ENCODE results near the gene EYA2.
A peak's percentile ranks its signal among the peaks of the same experiment; 100 is the strongest.
"Not testable (repeated sequence)": the region's sequence is repeated elsewhere in the genome, so short reads cannot be mapped to it uniquely, and the experiment has no call there.

Gene EYA2

GRCh38 chr20:46865824-46866223 is 28.8 kb upstream of the EYA2 start:
- no peak overlapping the region for H3K9ac ChIP-seq (ENCODE audit: low read depth in 1 of 2, low read length in 2 of 2)
- no peaks in the 10 kb centered on the region for H3K27me3 ChIP-seq (ENCODE audit: control insufficient read depth in 2 of 2, insufficient read depth in 2 of 2, low read length in 2 of 2)
- no peaks in the 10 kb centered on the region for H3K36me3 ChIP-seq (ENCODE audit: control insufficient read depth in 2 of 2, insufficient read depth in 2 of 2, low read length in 2 of 2)
- no peak overlapping the region for H3K27ac ChIP-seq (ENCODE audit: low read depth in 2 of 2, low read length in 2 of 2)
- no peak overlapping the region for H3K4me3 ChIP-seq (ENCODE audit: low read length in 2 of 2)
- H3K9me3 ChIP-seq (ENCODE audit: control insufficient read depth in 2 of 2, low read length in 2 of 2), result peaks cover 5 to 6% of the 10 kb centered on the region in 2 donors
- H3K4me1 ChIP-seq (ENCODE audit: control insufficient read depth in 2 of 2, insufficient read depth in 2 of 2, low read length in 2 of 2), result no peaks in the 10 kb centered on the region

GRCh38 chr20:46870041-46870440 is 24.6 kb upstream of the EYA2 start:
- peaks cover 5 to 6% of the 10 kb centered on the region in 2 donors for H3K9me3 ChIP-seq (ENCODE audit: control insufficient read depth in 2 of 2, low read length in 2 of 2)
- H3K27me3 ChIP-seq (ENCODE audit: control insufficient read depth in 2 of 2, insufficient read depth in 2 of 2, low read length in 2 of 2), result no peaks in the 10 kb centered on the region
- no peak overlapping the region for H3K4me3 ChIP-seq (ENCODE audit: low read length in 2 of 2)
- no peaks in the 10 kb centered on the region for H3K36me3 ChIP-seq (ENCODE audit: control insufficient read depth in 2 of 2, insufficient read depth in 2 of 2, low read length in 2 of 2)
- H3K4me1 ChIP-seq (ENCODE audit: control insufficient read depth in 2 of 2, insufficient read depth in 2 of 2, low read length in 2 of 2), result no peaks in the 10 kb centered on the region
- H3K9ac ChIP-seq (ENCODE audit: low read depth in 1 of 2, low read length in 2 of 2), result no peak overlapping the region
- no peak overlapping the region for H3K27ac ChIP-seq (ENCODE audit: low read depth in 2 of 2, low read length in 2 of 2)

- no peaks in the 10 kb centered on the region for H3K27me3 ChIP-seq (ENCODE audit: control insufficient read depth in 2 of 2, insufficient read depth in 2 of 2, low read length in 2 of 2)
- peaks cover 5 to 6% of the 10 kb centered on the region in 2 donors for H3K9me3 ChIP-seq (ENCODE audit: control insufficient read depth in 2 of 2, low read length in 2 of 2)
- no peak overlapping the region for H3K27ac ChIP-seq (ENCODE audit: low read depth in 2 of 2, low read length in 2 of 2)
- H3K36me3 ChIP-seq (ENCODE audit: control insufficient read depth in 2 of 2, insufficient read depth in 2 of 2, low read length in 2 of 2), result no peaks in the 10 kb centered on the region
- peak overlapping the region in 1 of 2 donors; percentile 20 for H3K4me3 ChIP-seq (ENCODE audit: low read length in 2 of 2)
- no peaks in the 10 kb centered on the region for H3K4me1 ChIP-seq (ENCODE audit: control insufficient read depth in 2 of 2, insufficient read depth in 2 of 2, low read length in 2 of 2)
- no peak overlapping the region for H3K9ac ChIP-seq (ENCODE audit: low read depth in 1 of 2, low read length in 2 of 2)
Observed at GRCh38 chr20:46872328-46873211, 22.1 kb upstream of the EYA2 start.

- Histone ChIP-seq H3K4me3 (ENCODE audit: low read length in 2 of 2) (no peak overlapping the region), H3K36me3 (ENCODE audit: control insufficient read depth in 2 of 2, insufficient read depth in 2 of 2, low read length in 2 of 2) (no peaks in the 10 kb centered on the region), H3K4me1 (ENCODE audit: control insufficient read depth in 2 of 2, insufficient read depth in 2 of 2, low read length in 2 of 2) (no peaks in the 10 kb centered on the region), H3K27me3 (ENCODE audit: control insufficient read depth in 2 of 2, insufficient read depth in 2 of 2, low read length in 2 of 2) (no peaks in the 10 kb centered on the region), H3K9me3 (ENCODE audit: control insufficient read depth in 2 of 2, low read length in 2 of 2) (no peaks in the 10 kb centered on the region), H3K27ac (ENCODE audit: low read depth in 2 of 2, low read length in 2 of 2) (no peak overlapping the region), H3K9ac (ENCODE audit: low read depth in 1 of 2, low read length in 2 of 2) (no peak overlapping the region)
Observed at GRCh38 chr20:46875059-46875458, 19.6 kb upstream of the EYA2 start.

DNA sequence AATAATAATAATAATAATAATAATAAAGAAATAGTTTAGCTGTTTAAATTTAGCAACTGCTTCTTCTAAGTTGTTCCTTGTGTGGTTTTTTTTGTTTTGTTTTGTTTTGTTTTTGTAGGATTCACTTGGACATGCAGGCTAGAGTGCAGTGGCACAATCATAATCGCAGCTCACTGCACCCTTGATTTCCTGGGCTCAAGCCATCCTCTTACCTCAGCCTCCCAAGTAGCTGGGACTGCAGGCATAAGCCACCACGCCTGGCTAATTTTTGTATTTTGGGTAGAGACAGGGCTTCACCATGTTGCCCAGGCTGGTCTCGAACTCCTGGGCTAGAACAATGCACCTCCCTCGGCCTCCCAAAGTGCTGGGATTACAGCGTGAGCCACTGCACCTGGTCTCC is 15.3 kb upstream of the EYA2 start:
- no peak overlapping the region for H3K4me3 ChIP-seq (ENCODE audit: low read length in 2 of 2)
- no peaks in the 10 kb centered on the region for H3K27me3 ChIP-seq (ENCODE audit: control insufficient read depth in 2 of 2, insufficient read depth in 2 of 2, low read length in 2 of 2)
- H3K9me3 ChIP-seq (ENCODE audit: control insufficient read depth in 2 of 2, low read length in 2 of 2), result no peaks in the 10 kb centered on the region
- H3K4me1 ChIP-seq (ENCODE audit: control insufficient read depth in 2 of 2, insufficient read depth in 2 of 2, low read length in 2 of 2), result no peaks in the 10 kb centered on the region
- no peak overlapping the region for H3K27ac ChIP-seq (ENCODE audit: low read depth in 2 of 2, low read length in 2 of 2)
- H3K36me3 ChIP-seq (ENCODE audit: control insufficient read depth in 2 of 2, insufficient read depth in 2 of 2, low read length in 2 of 2), result no peaks in the 10 kb centered on the region
- no peak overlapping the region for H3K9ac ChIP-seq (ENCODE audit: low read depth in 1 of 2, low read length in 2 of 2)

GRCh38 chr20:46879963-46880362 is 14.7 kb upstream of the EYA2 start:
- H3K27ac ChIP-seq (ENCODE audit: low read depth in 2 of 2, low read length in 2 of 2); H3K9ac ChIP-seq (ENCODE audit: low read depth in 1 of 2, low read length in 2 of 2); H3K9me3 ChIP-seq (ENCODE audit: control insufficient read depth in 2 of 2, low read length in 2 of 2); H3K36me3 ChIP-seq (ENCODE audit: control insufficient read depth in 2 of 2, insufficient read depth in 2 of 2, low read length in 2 of 2); H3K27me3 ChIP-seq (ENCODE audit: control insufficient read depth in 2 of 2, insufficient read depth in 2 of 2, low read length in 2 of 2); H3K4me1 ChIP-seq (ENCODE audit: control insufficient read depth in 2 of 2, insufficient read depth in 2 of 2, low read length in 2 of 2); H3K4me3 ChIP-seq (ENCODE audit: low read length in 2 of 2): not testable (repeated sequence)

- H3K4me1 ChIP-seq (ENCODE audit: control insufficient read depth in 2 of 2, insufficient read depth in 2 of 2, low read length in 2 of 2), result no peaks in the 10 kb centered on the region
- H3K27me3 ChIP-seq (ENCODE audit: control insufficient read depth in 2 of 2, insufficient read depth in 2 of 2, low read length in 2 of 2), result no peaks in the 10 kb centered on the region
- no peaks in the 10 kb centered on the region for H3K36me3 ChIP-seq (ENCODE audit: control insufficient read depth in 2 of 2, insufficient read depth in 2 of 2, low read length in 2 of 2)
- H3K27ac ChIP-seq (ENCODE audit: low read depth in 2 of 2, low read length in 2 of 2), result no peak overlapping the region
- no peak overlapping the region for H3K9ac ChIP-seq (ENCODE audit: low read depth in 1 of 2, low read length in 2 of 2)
- H3K4me3 ChIP-seq (ENCODE audit: low read length in 2 of 2), result no peak overlapping the region
- no peaks in the 10 kb centered on the region for H3K9me3 ChIP-seq (ENCODE audit: control insufficient read depth in 2 of 2, low read length in 2 of 2)
Observed at GRCh38 chr20:46883892-46884291, 10.8 kb upstream of the EYA2 start.

DNA sequence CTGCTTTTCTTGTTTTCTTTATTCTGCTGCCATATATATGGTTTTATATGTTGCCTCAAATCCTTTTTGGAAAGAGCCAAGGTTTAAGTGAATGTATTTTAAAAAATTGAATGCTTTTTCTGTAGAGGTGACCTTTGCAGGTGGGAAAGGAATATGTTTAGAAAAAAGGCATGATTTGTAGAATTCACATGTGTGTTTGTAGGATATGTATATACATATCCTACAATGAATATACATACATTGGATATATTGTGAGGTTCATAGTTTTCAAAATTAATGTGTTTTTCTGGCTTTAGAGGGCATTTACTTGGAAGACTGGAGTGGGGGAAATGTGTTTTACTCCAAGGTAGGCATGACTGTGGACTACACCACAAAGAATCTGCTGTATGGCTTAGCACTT is 4.0 kb upstream of the EYA2 start:
- Histone ChIP-seq H3K9me3 (ENCODE audit: control insufficient read depth in 2 of 2, low read length in 2 of 2) (no peaks in the 10 kb centered on the region), H3K36me3 (ENCODE audit: control insufficient read depth in 2 of 2, insufficient read depth in 2 of 2, low read length in 2 of 2) (no peaks in the 10 kb centered on the region), H3K9ac (ENCODE audit: low read depth in 1 of 2, low read length in 2 of 2) (no peak overlapping the region), H3K4me1 (ENCODE audit: control insufficient read depth in 2 of 2, insufficient read depth in 2 of 2, low read length in 2 of 2) (peaks cover 0 to 3% of the 10 kb centered on the region in 2 donors), H3K4me3 (ENCODE audit: low read length in 2 of 2) (no peak overlapping the region), H3K27ac (ENCODE audit: low read depth in 2 of 2, low read length in 2 of 2) (no peak overlapping the region), H3K27me3 (ENCODE audit: control insufficient read depth in 2 of 2, insufficient read depth in 2 of 2, low read length in 2 of 2) (peaks cover 4 to 5% of the 10 kb centered on the region in 2 donors)

DNA sequence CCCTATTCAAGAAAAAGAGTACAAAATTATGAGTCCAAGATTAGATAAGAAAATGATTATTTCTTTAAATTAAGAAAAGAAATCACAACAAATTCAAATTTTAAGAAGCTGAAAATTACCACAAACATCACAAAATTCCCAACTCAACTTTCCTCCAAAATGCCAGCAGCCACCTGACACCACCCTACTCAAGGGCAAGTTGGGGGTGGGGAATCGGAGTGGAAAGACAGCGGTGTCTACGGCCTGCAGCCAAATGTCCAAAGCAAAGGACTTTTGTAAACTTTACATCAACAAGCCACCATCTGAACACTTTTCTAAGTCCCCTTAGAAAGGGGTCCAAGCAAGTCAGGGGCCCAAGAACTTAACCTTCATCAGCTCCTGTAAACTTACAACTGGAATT is 1.6 kb upstream of the EYA2 start:
- Histone ChIP-seq H3K9ac (ENCODE audit: low read depth in 1 of 2, low read length in 2 of 2) (no peak overlapping the region), H3K27ac (ENCODE audit: low read depth in 2 of 2, low read length in 2 of 2) (no peak overlapping the region), H3K4me3 (ENCODE audit: low read length in 2 of 2) (no peak overlapping the region), H3K27me3 (ENCODE audit: control insufficient read depth in 2 of 2, insufficient read depth in 2 of 2, low read length in 2 of 2) (peaks cover 7 to 13% of the 10 kb centered on the region in 2 donors), H3K9me3 (ENCODE audit: control insufficient read depth in 2 of 2, low read length in 2 of 2) (no peaks in the 10 kb centered on the region), H3K36me3 (ENCODE audit: control insufficient read depth in 2 of 2, insufficient read depth in 2 of 2, low read length in 2 of 2) (no peaks in the 10 kb centered on the region), H3K4me1 (ENCODE audit: control insufficient read depth in 2 of 2, insufficient read depth in 2 of 2, low read length in 2 of 2) (peaks cover 0 to 6% of the 10 kb centered on the region in 2 donors)

- peaks cover 7 to 15% of the 10 kb centered on the region in 2 donors for H3K4me1 ChIP-seq (ENCODE audit: control insufficient read depth in 2 of 2, insufficient read depth in 2 of 2, low read length in 2 of 2)
- no peak overlapping the region for H3K9ac ChIP-seq (ENCODE audit: low read depth in 1 of 2, low read length in 2 of 2)
- no peak overlapping the region for H3K27ac ChIP-seq (ENCODE audit: low read depth in 2 of 2, low read length in 2 of 2)
- peak overlapping the region; percentile 59 to 71 for H3K4me3 ChIP-seq (ENCODE audit: low read length in 2 of 2)
- no peaks in the 10 kb centered on the region for H3K36me3 ChIP-seq (ENCODE audit: control insufficient read depth in 2 of 2, insufficient read depth in 2 of 2, low read length in 2 of 2)
- no peaks in the 10 kb centered on the region for H3K9me3 ChIP-seq (ENCODE audit: control insufficient read depth in 2 of 2, low read length in 2 of 2)
- peaks cover 7 to 13% of the 10 kb centered on the region in 2 donors for H3K27me3 ChIP-seq (ENCODE audit: control insufficient read depth in 2 of 2, insufficient read depth in 2 of 2, low read length in 2 of 2)
Observed at GRCh38 chr20:46893877-46894578, 615 bp upstream of the EYA2 start.

Data from mucosa of rectum (tissue), 2 donors.